Hematopoietic multipotent progenitor cell treated with erythropoietin and hydrocortisone succinate and interleukin-3 and kit ligand, for 4 days (in vitro differentiated cells): ENCODE results near the gene OR52A5.

Source experiments
- DNase-seq: peaks from one replicate; pipeline ENCODE4 v3.0.0-alpha.2; 2015

Gene OR52A5

DNA sequence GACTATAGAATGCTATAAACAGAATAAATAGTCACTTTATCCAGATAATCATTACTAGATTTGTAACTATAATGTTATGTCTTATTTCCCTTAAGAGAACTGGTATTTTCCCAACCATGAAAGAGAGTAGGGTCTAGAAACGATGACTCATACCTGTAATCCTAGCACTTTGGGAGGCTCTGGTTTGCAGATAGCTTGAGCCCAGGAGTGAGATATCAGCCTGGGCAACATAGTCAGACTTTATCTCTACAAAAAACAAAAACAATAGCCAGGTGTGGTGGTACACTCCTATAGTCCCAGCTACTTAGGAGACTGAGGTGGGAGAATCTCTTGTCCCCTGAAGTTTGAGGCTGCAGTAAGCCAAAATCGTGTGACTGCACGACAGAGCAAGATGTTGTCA, 30.9 kb downstream of the OR52A5 start:
- no peak for DNase-seq

- DNase-seq = no peak
These were observed 35.1 kb downstream of the OR52A5 start for GRCh38 chr11:5103066-5103465.

GRCh38 chr11:5102246-5102645, 35.9 kb downstream of the OR52A5 start:
- no peak for DNase-seq

GRCh38 chr11:5096011-5096410, 42.1 kb downstream of the OR52A5 start:
- no peak for DNase-seq

GRCh38 chr11:5092821-5093585, 45.2 kb downstream of the OR52A5 start:
- no peak for DNase-seq

GRCh38 chr11:5090668-5091067, 47.5 kb downstream of the OR52A5 start:
- no peak for DNase-seq

DNA sequence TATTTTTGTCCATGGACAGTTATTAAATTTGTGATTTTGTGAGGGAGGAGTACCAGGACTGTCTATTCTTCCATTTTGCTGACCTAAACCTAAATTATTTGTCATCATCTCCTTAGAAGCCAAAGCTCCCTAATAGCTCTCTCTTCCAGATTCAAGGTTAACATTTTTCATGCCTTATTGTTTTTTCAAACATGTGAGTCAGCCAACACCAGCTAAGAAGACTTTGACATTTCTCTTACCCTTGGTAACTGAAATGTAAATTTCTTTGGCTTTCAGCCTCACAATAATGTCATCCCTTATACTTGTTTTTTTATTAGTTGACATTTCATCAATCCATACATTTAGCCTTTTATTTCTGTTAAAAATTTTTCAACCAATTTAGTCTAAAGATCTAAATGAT, 49.6 kb downstream of the OR52A5 start:
- DNase-seq = no peak

DNA sequence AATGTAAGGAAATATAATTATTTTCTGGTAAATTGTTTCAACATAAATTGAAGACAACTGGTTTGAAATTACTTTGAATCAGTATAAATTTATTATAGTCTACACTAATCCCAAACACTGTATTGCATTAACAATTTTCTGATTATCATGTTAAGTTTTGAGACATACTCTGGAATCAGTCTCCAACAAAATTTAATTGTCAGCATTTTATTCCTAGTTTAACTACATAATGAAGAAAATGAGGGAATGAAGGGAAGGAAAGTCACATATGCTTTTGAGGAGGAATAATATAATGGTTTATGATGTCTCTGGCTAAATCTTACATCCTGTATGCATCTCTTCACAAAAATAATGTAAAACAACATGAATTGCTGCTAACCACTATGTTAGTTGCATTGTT, 54.6 kb downstream of the OR52A5 start:
- no peak for DNase-seq

DNA sequence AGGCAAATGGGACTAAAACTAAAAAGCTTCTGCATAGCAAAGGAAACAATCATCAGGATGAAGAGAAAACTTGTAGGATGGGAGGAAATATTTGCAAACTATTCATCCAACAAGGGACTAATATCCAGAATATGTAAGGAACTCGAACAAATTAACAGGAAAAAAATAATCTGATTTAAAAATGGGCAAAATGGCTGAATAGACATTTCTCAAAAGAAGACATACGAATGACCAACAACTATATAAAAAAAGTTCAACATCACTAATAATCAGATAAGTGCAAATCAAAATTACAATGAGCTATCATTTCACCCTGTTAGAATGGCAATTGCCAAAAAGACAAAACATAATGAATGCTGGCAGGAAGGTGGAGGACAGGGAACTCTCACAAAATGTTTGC, 56.8 kb downstream of the OR52A5 start:
- DNase-seq = no peak
